Measurements from ENCODE around the gene SLC26A6.

SLC26A6 gene

DNA sequence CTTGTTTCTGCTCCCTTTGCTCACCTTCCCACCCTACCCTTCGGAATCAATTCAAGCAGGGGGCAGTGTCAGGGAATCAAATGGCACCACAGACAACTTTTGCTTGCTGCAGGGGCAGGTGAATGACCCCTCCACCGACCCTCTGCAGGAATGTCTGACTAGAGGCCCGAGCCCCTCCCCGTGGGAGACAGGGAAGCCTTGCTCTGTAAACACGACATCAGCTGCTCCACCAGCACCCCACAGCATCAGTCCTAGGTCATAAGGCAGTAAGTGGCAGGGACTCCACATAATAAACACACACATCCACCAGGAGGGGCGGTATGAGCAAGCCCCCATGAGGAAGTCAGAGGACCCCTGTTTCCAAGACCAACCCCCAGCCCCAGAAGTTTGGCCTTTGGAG, 2.0 kb upstream of the SLC26A6 start:
- peaks cover 18% of the 10 kb centered on the region for H3K4me1 ChIP-seq (ENCODE audit: control insufficient read depth, insufficient read depth, low read length)
- H3K27me3 ChIP-seq (ENCODE audit: control insufficient read depth, insufficient read depth, low read length), result no peaks in the 10 kb centered on the region
- no peak overlapping the region for H3K9ac ChIP-seq (ENCODE audit: low read length)
- H3K4me3 ChIP-seq (ENCODE audit: low read length), result no peak overlapping the region
- H3K9me3 ChIP-seq (ENCODE audit: control insufficient read depth, low read length), result no peaks in the 10 kb centered on the region
- no peaks in the 10 kb centered on the region for H3K36me3 ChIP-seq (ENCODE audit: control insufficient read depth, insufficient read depth, low read length)

DNA sequence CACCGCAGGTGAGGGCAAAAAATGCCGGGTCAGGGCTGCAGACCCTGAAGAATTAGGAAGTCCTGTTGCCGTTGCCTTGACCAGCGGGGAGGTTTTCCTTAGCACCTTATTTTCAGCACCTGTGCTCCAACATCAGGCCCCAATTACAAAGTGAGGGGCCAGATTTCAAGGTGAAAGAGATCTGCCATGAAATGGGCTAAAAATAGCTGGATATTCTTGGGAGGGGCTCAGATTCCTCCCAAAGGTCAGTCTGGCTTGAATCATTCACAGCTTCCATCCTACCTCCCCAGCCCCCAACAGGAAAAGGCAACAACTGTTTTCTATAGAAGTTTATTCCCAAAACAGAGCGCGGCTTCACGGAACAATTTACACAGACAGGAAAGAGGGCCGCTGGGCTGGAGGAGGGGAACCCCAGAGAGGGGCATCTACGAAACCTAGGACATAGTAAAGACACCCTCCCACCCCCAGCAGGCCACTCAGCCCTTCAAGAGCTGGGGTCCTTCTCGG, 941 bp upstream of the SLC26A6 start:
- Histone ChIP-seq H3K27me3 (ENCODE audit: control insufficient read depth, insufficient read depth, low read length) (no peaks in the 10 kb centered on the region), H3K4me3 (ENCODE audit: low read length) (peak overlapping the region; percentile 47), H3K36me3 (ENCODE audit: control insufficient read depth, insufficient read depth, low read length) (no peaks in the 10 kb centered on the region), H3K9me3 (ENCODE audit: control insufficient read depth, low read length) (no peaks in the 10 kb centered on the region), H3K9ac (ENCODE audit: low read length) (peak overlapping the region; percentile 54), H3K4me1 (ENCODE audit: control insufficient read depth, insufficient read depth, low read length) (peaks cover 18% of the 10 kb centered on the region)

DNA sequence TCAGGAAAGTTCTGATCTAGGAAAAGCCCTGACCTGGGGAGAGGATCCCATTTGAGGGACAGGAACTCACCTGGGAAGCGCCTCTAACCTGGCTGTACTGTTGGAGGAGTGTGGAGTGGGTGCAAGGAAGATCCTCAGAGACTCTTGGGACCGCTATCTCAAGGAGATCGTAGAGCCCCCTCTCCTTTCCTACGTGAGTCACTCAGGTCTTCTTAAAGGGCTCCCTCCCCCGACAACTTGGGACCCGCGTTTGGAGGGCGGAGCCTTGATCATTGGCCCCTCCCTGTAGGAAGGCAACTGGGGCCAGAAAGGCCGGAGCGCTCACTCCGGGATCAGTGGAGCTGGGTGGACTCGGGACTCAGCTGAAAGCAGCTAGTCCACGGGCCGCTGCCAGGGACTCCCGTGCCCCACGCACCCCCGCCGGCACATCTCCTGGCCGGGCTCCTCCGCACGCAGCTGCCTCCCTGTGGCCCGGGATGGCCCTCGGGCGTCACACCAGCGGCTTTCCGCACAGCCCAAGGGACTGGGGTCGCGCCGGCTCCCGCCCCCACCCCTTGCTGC, 520 bp downstream of the SLC26A6 start:
- no peaks in the 10 kb centered on the region for H3K27me3 ChIP-seq (ENCODE audit: control insufficient read depth, insufficient read depth, low read length)
- no peaks in the 10 kb centered on the region for H3K36me3 ChIP-seq (ENCODE audit: control insufficient read depth, insufficient read depth, low read length)
- peak overlapping the region; percentile 76 for H3K9ac ChIP-seq (ENCODE audit: low read length)
- no peaks in the 10 kb centered on the region for H3K9me3 ChIP-seq (ENCODE audit: control insufficient read depth, low read length)
- peaks cover 18% of the 10 kb centered on the region for H3K4me1 ChIP-seq (ENCODE audit: control insufficient read depth, insufficient read depth, low read length)
- H3K4me3 ChIP-seq (ENCODE audit: low read length), result peak overlapping the region; percentile 80

- no peaks in the 10 kb centered on the region for H3K9me3 ChIP-seq (ENCODE audit: control insufficient read depth, low read length)
- H3K4me1 ChIP-seq (ENCODE audit: control insufficient read depth, insufficient read depth, low read length), result peaks cover 18% of the 10 kb centered on the region
- H3K27me3 ChIP-seq (ENCODE audit: control insufficient read depth, insufficient read depth, low read length), result no peaks in the 10 kb centered on the region
- H3K9ac ChIP-seq (ENCODE audit: low read length), result peak overlapping the region; percentile 76
- no peaks in the 10 kb centered on the region for H3K36me3 ChIP-seq (ENCODE audit: control insufficient read depth, insufficient read depth, low read length)
- no peak overlapping the region for H3K4me3 ChIP-seq (ENCODE audit: low read length)
Observed at GRCh38 chr3:48633743-48634142, 1.5 kb downstream of the SLC26A6 start.

DNA sequence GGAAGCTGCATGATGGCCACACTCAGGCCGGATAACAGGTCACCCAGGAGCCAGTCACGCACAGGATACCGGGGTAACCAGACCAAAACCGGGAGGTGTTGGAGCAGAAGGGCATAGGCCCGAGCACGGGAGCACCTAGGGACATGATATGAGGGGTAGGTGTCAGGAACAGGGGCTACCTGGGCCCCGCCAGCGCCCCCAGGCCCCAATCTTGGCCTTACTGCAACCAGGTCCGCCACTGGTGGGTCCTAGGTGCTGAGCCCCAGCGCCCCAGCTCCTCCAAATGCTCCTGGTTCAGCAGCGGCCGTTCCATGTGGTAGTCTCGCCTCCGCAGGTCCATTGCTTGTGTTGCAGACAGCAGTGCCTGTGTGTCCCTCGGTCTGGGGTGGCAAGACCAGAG, 2.0 kb downstream of the SLC26A6 start:
- no peak overlapping the region for H3K9ac ChIP-seq (ENCODE audit: low read length)

GRCh38 chr3:48631516-48632448, 3.5 kb downstream of the SLC26A6 start:
- no peaks in the 10 kb centered on the region for H3K9me3 ChIP-seq (ENCODE audit: control insufficient read depth, low read length)
- H3K36me3 ChIP-seq (ENCODE audit: control insufficient read depth, insufficient read depth, low read length), result no peaks in the 10 kb centered on the region
- H3K27me3 ChIP-seq (ENCODE audit: control insufficient read depth, insufficient read depth, low read length), result no peaks in the 10 kb centered on the region
- H3K4me3 ChIP-seq (ENCODE audit: low read length), result no peak overlapping the region
- peaks cover 18% of the 10 kb centered on the region for H3K4me1 ChIP-seq (ENCODE audit: control insufficient read depth, insufficient read depth, low read length)
- no peak overlapping the region for H3K9ac ChIP-seq (ENCODE audit: low read length)

More for the DNA sequence above, 2.0 kb downstream of the SLC26A6 start:
- no peak overlapping the region for H3K4me3 ChIP-seq (ENCODE audit: low read length)
- H3K4me1 ChIP-seq (ENCODE audit: control insufficient read depth, insufficient read depth, low read length), result peaks cover 18% of the 10 kb centered on the region
- no peaks in the 10 kb centered on the region for H3K36me3 ChIP-seq (ENCODE audit: control insufficient read depth, insufficient read depth, low read length)
- H3K9me3 ChIP-seq (ENCODE audit: control insufficient read depth, low read length), result no peaks in the 10 kb centered on the region
- H3K27me3 ChIP-seq (ENCODE audit: control insufficient read depth, insufficient read depth, low read length), result no peaks in the 10 kb centered on the region

DNA sequence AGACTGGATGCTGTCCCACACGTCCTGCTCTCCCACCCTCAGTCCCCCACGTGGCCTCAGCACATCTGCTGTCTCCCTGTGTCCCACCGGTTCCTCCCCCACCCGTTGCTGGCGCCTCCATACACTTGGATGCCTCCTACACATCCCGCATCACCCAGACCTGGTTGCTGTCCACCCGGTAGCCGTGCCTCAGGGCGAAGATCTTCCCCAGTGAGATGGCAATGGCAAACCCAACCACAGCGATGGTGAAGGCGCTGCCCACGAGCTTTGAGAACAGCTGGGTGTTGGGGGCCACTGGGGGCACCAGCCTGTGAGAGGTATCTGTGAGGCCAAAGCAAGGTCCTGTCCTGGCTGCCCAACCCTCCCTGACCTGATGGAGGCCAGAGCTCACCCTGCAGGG, 4.4 kb downstream of the SLC26A6 start:
- peaks cover 10% of the 10 kb centered on the region for H3K4me1 ChIP-seq (ENCODE audit: control insufficient read depth, insufficient read depth, low read length)
- H3K27me3 ChIP-seq (ENCODE audit: control insufficient read depth, insufficient read depth, low read length), result no peaks in the 10 kb centered on the region
- no peak overlapping the region for H3K9ac ChIP-seq (ENCODE audit: low read length)
- H3K4me3 ChIP-seq (ENCODE audit: low read length), result no peak overlapping the region
- H3K9me3 ChIP-seq (ENCODE audit: control insufficient read depth, low read length), result no peaks in the 10 kb centered on the region
- no peaks in the 10 kb centered on the region for H3K36me3 ChIP-seq (ENCODE audit: control insufficient read depth, insufficient read depth, low read length)

DNA sequence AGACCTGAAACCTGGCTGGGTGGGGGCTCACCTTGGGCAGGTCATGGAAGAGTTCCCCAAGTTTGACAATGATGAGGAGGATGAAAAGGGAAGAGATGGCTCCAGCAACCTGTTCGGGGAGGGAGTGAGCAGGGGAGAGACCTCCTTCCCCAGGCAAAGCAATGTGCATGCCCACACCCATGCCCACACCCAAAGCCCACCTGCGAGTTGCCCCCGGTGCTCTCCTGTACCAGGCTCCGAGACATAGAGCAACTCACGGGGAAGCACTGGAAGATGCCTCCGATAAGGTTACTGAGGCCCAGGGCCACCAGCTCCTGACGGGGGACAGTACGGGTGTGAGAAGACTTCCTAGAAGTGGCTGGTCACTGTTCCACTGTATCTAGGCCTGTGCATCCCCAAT, 4.9 kb downstream of the SLC26A6 start:
- Histone ChIP-seq H3K27me3 (ENCODE audit: control insufficient read depth, insufficient read depth, low read length) (no peaks in the 10 kb centered on the region), H3K4me3 (ENCODE audit: low read length) (no peak overlapping the region), H3K36me3 (ENCODE audit: control insufficient read depth, insufficient read depth, low read length) (no peaks in the 10 kb centered on the region), H3K9me3 (ENCODE audit: control insufficient read depth, low read length) (no peaks in the 10 kb centered on the region), H3K4me1 (ENCODE audit: control insufficient read depth, insufficient read depth, low read length) (peaks cover 8% of the 10 kb centered on the region), H3K9ac (ENCODE audit: low read length) (no peak overlapping the region)

DNA sequence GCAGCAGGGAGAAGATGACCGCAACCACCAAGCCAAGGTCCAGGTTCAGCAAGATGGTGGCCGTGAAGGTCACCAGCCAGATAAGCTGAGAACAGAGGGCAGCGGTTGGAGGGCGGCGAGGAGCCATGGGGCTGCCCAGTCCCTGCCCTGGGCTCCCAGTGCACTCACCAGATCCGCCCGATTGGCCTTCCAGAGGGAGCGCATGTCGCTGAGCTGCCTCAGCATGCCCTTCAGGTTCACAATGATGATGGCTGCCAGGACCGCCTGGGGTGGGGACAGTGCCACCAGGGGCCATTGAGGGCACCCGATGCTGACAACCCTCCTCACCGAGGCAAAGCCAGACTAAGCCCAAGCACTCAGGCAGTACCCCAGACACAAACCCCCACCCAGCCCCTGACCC, 5.4 kb downstream of the SLC26A6 start:
- H3K9ac ChIP-seq (ENCODE audit: low read length), result no peak overlapping the region
- H3K4me3 ChIP-seq (ENCODE audit: low read length), result no peak overlapping the region
- H3K36me3 ChIP-seq (ENCODE audit: control insufficient read depth, insufficient read depth, low read length), result no peaks in the 10 kb centered on the region
- peaks cover 8% of the 10 kb centered on the region for H3K4me1 ChIP-seq (ENCODE audit: control insufficient read depth, insufficient read depth, low read length)
- no peaks in the 10 kb centered on the region for H3K27me3 ChIP-seq (ENCODE audit: control insufficient read depth, insufficient read depth, low read length)
- no peaks in the 10 kb centered on the region for H3K9me3 ChIP-seq (ENCODE audit: control insufficient read depth, low read length)

- H3K4me3 ChIP-seq (ENCODE audit: low read length), result no peak overlapping the region
- H3K9ac ChIP-seq (ENCODE audit: low read length), result no peak overlapping the region
- H3K27me3 ChIP-seq (ENCODE audit: control insufficient read depth, insufficient read depth, low read length), result no peaks in the 10 kb centered on the region
- no peaks in the 10 kb centered on the region for H3K9me3 ChIP-seq (ENCODE audit: control insufficient read depth, low read length)
- H3K4me1 ChIP-seq (ENCODE audit: control insufficient read depth, insufficient read depth, low read length), result peaks cover 10% of the 10 kb centered on the region
- H3K36me3 ChIP-seq (ENCODE audit: control insufficient read depth, insufficient read depth, low read length), result no peaks in the 10 kb centered on the region
Observed at GRCh38 chr3:48628277-48629017, 6.8 kb downstream of the SLC26A6 start.

- Histone ChIP-seq H3K36me3 (ENCODE audit: control insufficient read depth, insufficient read depth, low read length) (no peaks in the 10 kb centered on the region), H3K27me3 (ENCODE audit: control insufficient read depth, insufficient read depth, low read length) (no peaks in the 10 kb centered on the region), H3K9me3 (ENCODE audit: control insufficient read depth, low read length) (no peaks in the 10 kb centered on the region), H3K9ac (ENCODE audit: low read length) (no peak overlapping the region), H3K4me1 (ENCODE audit: control insufficient read depth, insufficient read depth, low read length) (peaks cover 11% of the 10 kb centered on the region), H3K4me3 (ENCODE audit: low read length) (no peak overlapping the region)
Observed at GRCh38 chr3:48625600-48625999, 9.7 kb downstream of the SLC26A6 start.

GRCh38 chr3:48624767-48625166, 10.5 kb downstream of the SLC26A6 start:
- Histone ChIP-seq H3K9me3 (ENCODE audit: control insufficient read depth, low read length) (no peaks in the 10 kb centered on the region), H3K36me3 (ENCODE audit: control insufficient read depth, insufficient read depth, low read length) (no peaks in the 10 kb centered on the region), H3K9ac (ENCODE audit: low read length) (no peak overlapping the region)

More at GRCh38 chr3:48624767-48625166, 10.5 kb downstream of the SLC26A6 start:
- peaks cover 13% of the 10 kb centered on the region for H3K4me1 ChIP-seq (ENCODE audit: control insufficient read depth, insufficient read depth, low read length)
- no peak overlapping the region for H3K4me3 ChIP-seq (ENCODE audit: low read length)
- no peaks in the 10 kb centered on the region for H3K27me3 ChIP-seq (ENCODE audit: control insufficient read depth, insufficient read depth, low read length)

All from mucosa of stomach (tissue), 1 donor.